OCI-LY3 (cell line): Measurements from ENCODE around the gene CADPS2.

Source experiments
- H2AFZ ChIP-seq: fragments of 200-600, 300-600 bp; shearing (Covaris generic); 2 replicates; pipeline ENCODE4 v1.6.0; 2014; ENCODE audit warnings: antibody characterized with exemption, low read depth, low read length
- H3K27ac ChIP-seq: fragments of 200-600, 300-600 bp; sonication (generic); 2 replicates; pipeline ENCODE4 v1.5.1; 2014; ENCODE audit warnings: mild to moderate bottlenecking, low read length, moderate library complexity, mixed read lengths
- H3K27me3 ChIP-seq: fragments of 200-600, 300-600 bp; sonication (generic); 2 replicates; pipeline ENCODE4 v1.6.1; 2014; ENCODE audit warnings: low read depth, low read length, mixed read lengths
- H3K36me3 ChIP-seq: fragments of 200-600, 300-600 bp; sonication (generic); replicated peaks from 2 replicates; pipeline ENCODE3; 2014; ENCODE audit warnings: low read depth, low read length, mixed read lengths
- H3K4me1 ChIP-seq: fragments of 300-600, 200-600 bp; sonication (generic); 2 replicates; pipeline ENCODE4 v1.6.1; 2014; ENCODE audit warnings: low read length, mixed read lengths
- H3K4me2 ChIP-seq: fragments of 200-600, 300-600 bp; sonication (generic); 2 replicates; pipeline ENCODE4 v1.6.1; 2014; ENCODE audit warnings: low read length, mixed read lengths
- H3K4me3 ChIP-seq: fragments of 300-600, 200-600 bp; sonication (generic); 2 replicates; pipeline ENCODE4 v1.5.1; 2014; ENCODE audit warnings: antibody characterized with exemption, mild to moderate bottlenecking, low read length, moderate library complexity
- H3K79me2 ChIP-seq: fragments of 300-600, 200-600 bp; shearing (Covaris generic); 2 replicates; pipeline ENCODE4 v1.6.1; 2014; ENCODE audit warnings: mild to moderate bottlenecking, low read length, mixed read lengths
- H3K9ac ChIP-seq: fragments of 300-600, 200-600 bp; shearing (Covaris generic); 2 replicates; pipeline ENCODE4 v1.6.0; 2014; ENCODE audit warnings: mild to moderate bottlenecking, low read length, moderate library complexity
- H3K9me3 ChIP-seq: fragments of 200-600, 300-600 bp; shearing (Covaris generic); 2 replicates; pipeline ENCODE4 v1.6.1; 2014; ENCODE audit warnings: low read length, mixed read lengths; ENCODE audit not compliant: insufficient read depth
- H4K20me1 ChIP-seq: fragments of 200-600, 300-600 bp; sonication (generic); 2 replicates; pipeline ENCODE4 v1.6.1; 2016; ENCODE audit warnings: low read length, mixed read lengths; ENCODE audit not compliant: insufficient read depth
- EZH2phosphoT487 ChIP-seq: fragments of 200-600 bp; shearing (Covaris generic); IDR thresholded peaks from 2 replicates; pipeline ENCODE4 v1.6.1; 2018; ENCODE audit warnings: antibody characterized with exemption, mixed run types, low read depth
- TF ChIP-seq, protein P1 (sequence below): fragments of 200-600, 300-600 bp; sonication (generic); IDR thresholded peaks from 2 replicates; pipeline ENCODE4 v1.5.1; 2014; ENCODE audit warnings: antibody characterized with exemption, low read length, low read depth

CADPS2 gene

DNA sequence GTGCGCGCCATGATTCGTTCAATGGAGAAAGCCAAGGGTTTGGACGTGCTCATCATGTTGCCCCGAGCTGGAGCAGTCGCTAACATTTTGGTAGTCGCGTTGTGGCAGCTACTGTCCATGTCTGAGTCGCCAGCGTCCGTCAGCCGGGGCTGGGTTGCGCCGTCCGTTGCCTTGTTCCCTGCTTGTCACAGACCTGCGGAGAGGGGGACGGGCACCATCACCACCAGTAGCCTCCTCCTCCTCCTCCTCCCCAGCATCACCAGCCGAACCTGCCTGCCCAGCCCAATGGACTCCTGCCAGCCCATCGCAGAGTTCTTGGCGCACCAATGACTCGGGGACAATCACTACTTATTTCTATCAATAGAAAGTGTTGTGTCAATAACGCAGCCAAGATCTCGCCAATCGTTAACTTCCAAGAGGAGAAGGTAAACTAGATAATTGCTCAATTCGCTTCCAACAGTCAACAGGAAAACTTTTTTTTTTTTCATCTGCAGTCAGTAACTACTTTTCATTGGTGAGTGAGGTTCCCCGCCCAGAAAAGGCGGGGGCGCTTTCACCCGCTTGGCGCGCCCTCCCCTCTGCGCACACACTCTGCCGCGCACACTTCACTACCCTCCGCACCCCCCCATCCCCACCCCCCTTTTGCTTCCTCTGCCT lies 581.8 kb downstream of the CADPS2 start, which contains the start of gene FEZF1:
Gene FEZF1 (minus strand): TSS at position 432 of the 657 bp plus-strand sequence. CDS start 313 bp downstream, at position 119.
- Histone ChIP-seq H4K20me1 (no peaks in the 10 kb centered on the region), H3K4me1 (no peaks in the 10 kb centered on the region), H3K9me3 (no peaks in the 10 kb centered on the region), H3K27ac (no peak within 1 kb of the TSS), H2AFZ (no peak within 1 kb of the TSS), H3K4me2 (no peak within 1 kb of the TSS), H3K36me3 (no peaks in the 10 kb centered on the region), H3K79me2 (no peaks in the 10 kb centered on the region), H3K4me3 (no peak within 1 kb of the TSS), H3K9ac (no peak within 1 kb of the TSS), H3K27me3 (no peaks in the 10 kb centered on the region)
- TF ChIP-seq, protein P1, sequence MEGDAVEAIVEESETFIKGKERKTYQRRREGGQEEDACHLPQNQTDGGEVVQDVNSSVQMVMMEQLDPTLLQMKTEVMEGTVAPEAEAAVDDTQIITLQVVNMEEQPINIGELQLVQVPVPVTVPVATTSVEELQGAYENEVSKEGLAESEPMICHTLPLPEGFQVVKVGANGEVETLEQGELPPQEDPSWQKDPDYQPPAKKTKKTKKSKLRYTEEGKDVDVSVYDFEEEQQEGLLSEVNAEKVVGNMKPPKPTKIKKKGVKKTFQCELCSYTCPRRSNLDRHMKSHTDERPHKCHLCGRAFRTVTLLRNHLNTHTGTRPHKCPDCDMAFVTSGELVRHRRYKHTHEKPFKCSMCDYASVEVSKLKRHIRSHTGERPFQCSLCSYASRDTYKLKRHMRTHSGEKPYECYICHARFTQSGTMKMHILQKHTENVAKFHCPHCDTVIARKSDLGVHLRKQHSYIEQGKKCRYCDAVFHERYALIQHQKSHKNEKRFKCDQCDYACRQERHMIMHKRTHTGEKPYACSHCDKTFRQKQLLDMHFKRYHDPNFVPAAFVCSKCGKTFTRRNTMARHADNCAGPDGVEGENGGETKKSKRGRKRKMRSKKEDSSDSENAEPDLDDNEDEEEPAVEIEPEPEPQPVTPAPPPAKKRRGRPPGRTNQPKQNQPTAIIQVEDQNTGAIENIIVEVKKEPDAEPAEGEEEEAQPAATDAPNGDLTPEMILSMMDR: no peak
- no peak for TF ChIP-seq EZH2phosphoT487

DNA sequence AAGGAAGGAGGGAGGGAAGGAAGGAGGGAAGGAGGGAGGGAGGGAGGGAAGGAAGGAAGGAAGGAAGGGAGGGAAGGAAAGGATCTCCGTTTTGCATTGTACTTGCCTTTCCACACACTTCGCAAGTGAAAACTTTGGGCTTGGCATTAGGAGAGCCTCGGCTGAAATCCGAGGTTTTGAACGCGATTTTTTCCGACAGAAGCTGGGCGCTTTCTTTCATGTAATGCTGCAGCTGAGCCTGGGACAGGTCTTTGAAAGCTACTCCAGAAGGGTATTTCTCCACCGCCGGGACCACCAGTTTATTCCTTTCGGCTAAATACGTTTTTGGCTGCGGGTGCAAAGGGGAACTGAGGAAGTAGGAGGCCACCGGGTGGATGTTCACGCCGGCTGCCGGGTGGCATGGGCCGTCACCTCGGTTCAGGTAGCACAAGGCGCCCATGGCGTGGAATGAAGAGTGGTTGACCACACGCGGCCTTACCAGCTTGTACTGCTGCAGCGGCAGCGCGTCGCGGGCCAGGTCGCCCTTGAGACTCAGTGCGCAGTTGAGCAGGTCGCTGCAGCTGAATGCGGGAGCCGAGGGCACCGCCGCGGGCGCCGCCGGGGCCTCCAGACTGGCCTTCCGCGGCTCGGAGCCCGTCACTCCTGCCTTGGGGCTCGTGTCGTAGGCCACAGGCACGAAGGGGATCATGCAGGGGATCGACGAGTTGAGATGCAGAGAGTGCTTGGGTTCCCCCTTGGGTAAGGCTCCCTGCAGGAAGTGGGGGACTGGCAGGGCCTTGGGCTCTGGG lies 582.5 kb downstream of the CADPS2 start:
- Histone ChIP-seq H3K9me3 (no peaks in the 10 kb centered on the region), H3K27ac (no peak overlapping the region), H3K27me3 (no peaks in the 10 kb centered on the region), H3K36me3 (no peaks in the 10 kb centered on the region), H3K4me3 (no peak overlapping the region), H4K20me1 (no peaks in the 10 kb centered on the region), H2AFZ (no peak overlapping the region), H3K4me1 (no peaks in the 10 kb centered on the region), H3K79me2 (no peaks in the 10 kb centered on the region), H3K9ac (no peak overlapping the region), H3K4me2 (no peak overlapping the region)
- no peak for TF ChIP-seq EZH2phosphoT487
- TF ChIP-seq, protein P1: no peak

DNA sequence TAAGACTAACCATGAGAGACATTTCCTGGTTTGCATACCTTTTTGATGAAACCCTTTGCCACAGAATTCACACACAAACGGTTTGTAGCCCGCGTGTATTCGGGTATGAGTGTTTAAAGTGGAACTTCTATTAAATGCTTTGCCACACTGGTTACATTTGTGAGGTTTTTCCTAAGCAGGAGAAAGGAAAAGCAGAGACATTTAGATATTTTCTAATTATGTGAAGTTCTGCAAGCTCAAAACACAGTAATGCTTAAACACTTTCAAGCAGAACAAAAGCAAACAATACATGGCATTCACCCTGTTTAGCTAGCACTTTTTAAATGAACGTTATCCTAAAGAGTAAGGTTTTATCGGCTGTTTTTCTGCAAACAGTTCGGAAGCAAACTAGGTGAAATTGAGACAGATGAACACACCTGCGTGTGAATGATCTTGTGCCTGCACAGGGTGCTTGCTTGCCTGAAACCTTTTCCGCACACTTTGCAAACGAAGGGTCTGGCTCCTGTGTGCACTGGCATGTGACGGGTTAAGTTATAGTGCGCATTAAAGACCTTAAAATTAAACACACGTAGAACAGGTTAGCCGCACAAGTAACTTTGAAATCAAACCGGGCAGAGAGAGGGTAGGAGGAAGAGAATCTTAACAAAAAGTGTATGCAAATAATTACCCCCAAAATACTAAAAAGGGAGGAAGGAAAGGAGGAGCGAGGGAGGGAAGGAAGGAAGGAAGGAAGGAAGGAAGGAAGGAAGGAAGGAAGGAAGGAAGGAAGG lies 583.3 kb downstream of the CADPS2 start:
- Histone ChIP-seq H2AFZ (no peak overlapping the region), H3K36me3 (no peaks in the 10 kb centered on the region), H3K27ac (no peak overlapping the region), H3K4me2 (no peak overlapping the region), H3K9me3 (no peaks in the 10 kb centered on the region), H3K79me2 (no peaks in the 10 kb centered on the region), H4K20me1 (no peaks in the 10 kb centered on the region), H3K4me3 (no peak overlapping the region), H3K9ac (no peak overlapping the region), H3K27me3 (no peaks in the 10 kb centered on the region), H3K4me1 (no peaks in the 10 kb centered on the region)
- TF ChIP-seq EZH2phosphoT487: no peak
- TF ChIP-seq, protein P1: no peak
